Measurements from ENCODE around the gene PSIP1.

Gene PSIP1

DNA sequence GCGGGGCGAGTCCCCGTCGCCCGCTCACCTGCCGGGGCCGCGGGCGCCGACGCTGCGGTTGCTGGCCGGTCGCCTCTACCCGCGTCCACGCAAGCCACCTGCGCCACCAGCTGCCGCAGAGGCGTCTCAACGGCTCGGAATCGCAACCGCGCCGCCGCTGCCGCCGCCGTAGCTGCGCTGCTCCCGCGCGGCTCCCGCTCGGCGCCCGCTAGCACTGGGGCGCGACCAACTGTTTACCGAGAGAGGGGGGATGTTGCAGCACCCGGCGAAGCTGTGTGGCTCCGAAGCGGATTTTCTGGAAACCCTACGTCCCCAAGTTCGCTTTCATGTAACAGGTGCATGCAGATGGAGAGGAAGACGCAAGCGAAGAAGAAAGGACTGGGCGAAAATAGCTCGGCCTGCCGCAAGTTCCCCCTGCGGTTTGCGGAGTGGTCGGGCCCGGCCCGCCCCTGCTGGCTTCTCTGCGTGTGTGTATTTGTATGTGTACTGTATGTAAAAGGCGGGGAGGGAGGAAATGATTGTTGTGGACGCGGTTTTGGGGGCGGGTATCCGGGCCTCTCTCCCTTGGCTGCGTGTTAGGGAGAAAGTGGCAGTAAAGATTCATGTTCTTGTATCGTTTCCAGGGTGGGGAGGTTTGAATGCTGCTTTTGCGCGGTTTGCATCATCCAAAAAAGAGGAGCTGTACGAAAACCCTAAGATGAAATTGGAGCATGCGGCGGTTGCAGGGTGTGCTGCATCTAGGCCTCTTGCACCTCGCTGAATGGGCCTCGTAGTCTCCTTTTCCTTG lies at the start of gene PSIP1:
Gene PSIP1, minus strand, starts transcription at position 182 of the 787 bp plus-strand sequence. CDS start 782 bp downstream, outside the sequence.
- H3K27ac ChIP-seq, result peak within 1 kb of the TSS; percentile 87
- DNase-seq (ENCODE audit: low spot score), result peak; percentile 84
- TF ChIP-seq, protein P1, sequence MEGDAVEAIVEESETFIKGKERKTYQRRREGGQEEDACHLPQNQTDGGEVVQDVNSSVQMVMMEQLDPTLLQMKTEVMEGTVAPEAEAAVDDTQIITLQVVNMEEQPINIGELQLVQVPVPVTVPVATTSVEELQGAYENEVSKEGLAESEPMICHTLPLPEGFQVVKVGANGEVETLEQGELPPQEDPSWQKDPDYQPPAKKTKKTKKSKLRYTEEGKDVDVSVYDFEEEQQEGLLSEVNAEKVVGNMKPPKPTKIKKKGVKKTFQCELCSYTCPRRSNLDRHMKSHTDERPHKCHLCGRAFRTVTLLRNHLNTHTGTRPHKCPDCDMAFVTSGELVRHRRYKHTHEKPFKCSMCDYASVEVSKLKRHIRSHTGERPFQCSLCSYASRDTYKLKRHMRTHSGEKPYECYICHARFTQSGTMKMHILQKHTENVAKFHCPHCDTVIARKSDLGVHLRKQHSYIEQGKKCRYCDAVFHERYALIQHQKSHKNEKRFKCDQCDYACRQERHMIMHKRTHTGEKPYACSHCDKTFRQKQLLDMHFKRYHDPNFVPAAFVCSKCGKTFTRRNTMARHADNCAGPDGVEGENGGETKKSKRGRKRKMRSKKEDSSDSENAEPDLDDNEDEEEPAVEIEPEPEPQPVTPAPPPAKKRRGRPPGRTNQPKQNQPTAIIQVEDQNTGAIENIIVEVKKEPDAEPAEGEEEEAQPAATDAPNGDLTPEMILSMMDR (conservative IDR thresholded peaks at IDR 0.05; ENCODE audit: low read depth), result no peak
- CTCF ChIA-PET, result interaction anchor here (0.7 to 1.8 kb wide), 4 partner anchors 10 to 95 kb away, joined by 3 to 6 read pairs (median 4); partner anchors contain the start of gene CCDC171
- POLR2A ChIA-PET (ENCODE audit: low non-redundant PET), result no interaction called here

DNA sequence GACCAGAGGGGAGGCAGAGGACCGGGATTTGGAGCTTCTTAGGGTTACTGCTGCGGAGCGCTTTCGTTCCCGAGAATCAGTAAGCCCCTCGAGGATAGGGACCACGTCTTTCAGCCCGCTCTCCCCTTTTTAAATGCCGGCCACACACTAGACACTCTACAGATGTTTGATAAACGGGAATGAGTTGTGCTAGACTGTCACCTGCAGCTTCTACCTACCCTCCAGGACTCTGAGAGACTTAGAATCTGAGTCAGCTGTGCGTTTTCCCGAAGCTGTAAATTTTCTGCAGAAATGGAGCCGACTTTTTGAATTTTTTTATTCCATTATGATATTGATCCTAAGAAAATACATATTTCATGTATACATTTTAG lies 42.7 kb upstream of the PSIP1 start:
- DNase-seq (ENCODE audit: low spot score), result no peak
- CTCF ChIA-PET, result interaction anchor here (0.6 kb wide), 1 partner anchor 54 kb away, joined by 6 read pairs; no protein-coding TSS in a partner anchor

DNA sequence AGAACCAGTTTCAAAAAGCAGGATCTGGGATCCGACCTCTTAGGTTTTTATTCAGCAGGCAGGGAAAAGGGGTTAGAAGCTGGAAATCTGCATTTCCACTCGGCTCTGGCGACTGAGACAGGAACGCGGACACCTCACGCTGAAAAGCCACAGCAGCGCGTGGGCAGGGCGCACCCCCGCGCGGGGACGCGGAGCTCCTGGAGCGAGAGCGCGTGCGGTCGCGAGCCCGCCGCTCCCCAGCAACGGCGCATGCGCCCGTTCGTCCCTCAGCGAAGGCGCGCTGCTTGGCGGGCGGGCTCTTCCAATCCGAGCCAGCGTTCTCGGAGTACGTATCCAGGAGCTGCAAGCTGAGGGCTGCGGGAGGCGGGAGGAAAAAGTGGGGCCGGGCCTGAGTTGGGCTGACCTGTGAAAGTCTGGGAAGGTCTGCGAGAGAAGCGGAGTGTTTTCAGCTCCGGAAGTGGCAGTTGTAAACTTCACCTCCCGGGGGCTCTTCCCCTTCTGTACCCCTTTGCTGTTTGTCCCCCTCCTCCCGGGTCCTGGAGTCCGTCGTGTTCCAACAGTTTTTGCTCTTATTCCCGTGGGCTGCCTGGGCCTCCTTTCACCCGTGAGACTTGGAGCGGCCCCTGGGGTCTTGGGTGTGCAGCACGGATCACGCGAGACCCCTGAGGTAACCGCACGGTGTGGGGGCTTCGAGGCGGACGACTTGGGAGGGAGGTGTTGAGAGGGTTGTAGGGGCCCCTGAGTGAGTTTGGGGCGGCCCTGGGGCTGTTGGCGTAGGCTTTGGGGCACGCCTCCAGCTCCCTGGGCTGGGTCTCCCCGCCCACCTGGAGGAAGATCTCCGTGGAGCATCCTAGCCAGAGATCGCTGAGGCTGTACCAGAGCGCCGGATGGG lies 42.1 kb upstream of the PSIP1 start, which contains the start of gene CCDC171:
Gene CCDC171, plus strand, starts transcription at position 408 of the 892 bp plus-strand sequence. CDS start 11,046 bp downstream, outside the sequence.
- H3K27ac ChIP-seq, result peak within 1 kb of the TSS; percentile 92
- TF ChIP-seq, protein P1 (conservative IDR thresholded peaks at IDR 0.05; ENCODE audit: low read depth), result no peak
- peak; percentile 99 for DNase-seq (ENCODE audit: low spot score)
- POLR2A ChIA-PET (ENCODE audit: low non-redundant PET), result interaction anchor here (0.5 to 0.7 kb wide), 5 partner anchors 23 to 909 kb away, joined by 3 to 4 read pairs (median 3); no protein-coding TSS in a partner anchor
- CTCF ChIA-PET, result interaction anchor here (0.6 to 1.3 kb wide), 5 partner anchors 14 to 55 kb away, joined by 4 to 6 read pairs (median 4); partner anchors contain the start of gene PSIP1

More for the DNA sequence above, 42.7 kb upstream of the PSIP1 start:
- TF ChIP-seq, protein P1 (conservative IDR thresholded peaks at IDR 0.05; ENCODE audit: low read depth), result no peak
- peak overlapping the region; percentile 92 for H3K27ac ChIP-seq
- POLR2A ChIA-PET (ENCODE audit: low non-redundant PET), result interaction anchor here (0.6 to 0.7 kb wide), 2 partner anchors 236 to 279 kb away, joined by 3 read pairs; no protein-coding TSS in a partner anchor

DNA sequence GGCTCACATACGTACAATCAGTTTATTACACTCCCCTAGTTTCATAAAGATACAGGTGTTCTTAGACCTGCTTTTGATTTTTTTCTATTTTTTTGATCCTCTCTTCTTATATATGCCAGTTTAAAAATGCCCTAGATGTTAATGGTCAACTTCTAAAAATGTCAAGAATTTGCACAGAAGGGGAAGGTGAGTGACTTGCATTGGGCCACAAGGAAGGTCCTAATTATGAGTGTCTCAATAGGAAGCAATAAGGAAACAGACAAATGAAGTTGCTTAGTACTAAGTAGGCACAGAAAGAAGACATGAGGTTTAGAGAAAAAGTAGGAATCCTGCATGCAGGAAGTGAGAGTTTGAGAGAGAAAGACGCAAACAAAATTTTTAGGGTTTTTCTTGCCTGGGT lies 38.8 kb upstream of the PSIP1 start:
- DNase-seq (ENCODE audit: low spot score), result no peak
- H3K27ac ChIP-seq, result no peak overlapping the region
- TF ChIP-seq, protein P1 (conservative IDR thresholded peaks at IDR 0.05; ENCODE audit: low read depth), result no peak
- ChIA-PET CTCF (no interaction called here), POLR2A (ENCODE audit: low non-redundant PET) (no interaction called here)

DNA sequence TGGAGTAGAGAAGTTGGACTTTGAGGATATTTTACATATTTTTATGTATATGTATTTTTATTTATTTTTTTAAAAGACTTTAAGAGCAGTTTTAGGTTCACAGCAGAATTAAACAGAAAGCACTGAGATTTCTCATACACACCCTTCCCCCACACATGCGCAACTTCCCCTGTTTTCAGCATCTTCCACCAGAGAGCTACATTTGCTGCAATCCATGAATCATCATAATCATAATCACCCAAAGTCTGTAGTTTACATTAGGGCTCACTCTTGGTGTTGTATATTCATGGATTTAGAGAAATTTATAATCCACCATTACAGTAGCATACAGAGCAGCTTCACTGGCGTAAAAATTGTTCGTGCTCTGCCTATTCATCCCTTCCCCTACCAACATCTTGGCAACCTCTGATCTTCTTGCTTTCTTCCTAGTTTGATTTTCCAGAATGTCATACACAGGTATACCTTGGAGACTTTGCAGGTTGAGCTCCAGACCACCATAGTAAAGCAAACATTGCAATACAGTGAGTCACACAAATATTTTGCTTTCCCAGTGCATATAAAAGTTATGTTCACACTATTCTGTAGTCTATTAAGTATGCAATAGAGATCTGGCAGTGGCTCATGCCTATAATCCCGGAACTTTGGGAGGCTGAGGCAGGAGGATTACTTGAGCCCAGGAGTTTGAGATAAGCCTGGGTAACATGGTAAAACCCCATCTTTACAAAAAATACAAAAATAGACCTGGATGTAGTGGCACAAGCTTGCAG lies 32.5 kb upstream of the PSIP1 start:
- TF ChIP-seq, protein P1 (conservative IDR thresholded peaks at IDR 0.05; ENCODE audit: low read depth), result no peak
- no peak for DNase-seq (ENCODE audit: low spot score)
- CTCF ChIA-PET, result interaction anchor here (0.6 kb wide), 1 partner anchor 15 kb away, joined by 3 read pairs; no protein-coding TSS in a partner anchor
- POLR2A ChIA-PET (ENCODE audit: low non-redundant PET), result no interaction called here
- no peak overlapping the region for H3K27ac ChIP-seq

Data from RWPE1 (cell line).